Effector memory CD8-positive, alpha-beta T cell (primary cell): ENCODE data around the gene BARD1.
A peak's percentile ranks its signal among the peaks of the same experiment; 100 is the strongest.
"Not testable (repeated sequence)": the region's sequence is repeated elsewhere in the genome, so short reads cannot be mapped to it uniquely, and the experiment has no call there.

Experiments
- ATAC-seq: fragments of 150-1000 bp; cut with Tn5 transposase; replicated peaks from 2 replicates; pipeline ENCODE4 v1.10.0; 2021; ENCODE audit warnings: mild to moderate bottlenecking, moderate library complexity
- DNase-seq, 3 experiments: peaks; one replicate each; pipeline ENCODE4 v3.0.0; 2021
- H3K27ac Mint-ChIP-seq, 2 donors: one replicate each; pipeline ENCODE4 v1.8.0; 2022; ENCODE audit warnings: mild to moderate bottlenecking in 2 of 2, mixed read lengths in 2 of 2, moderate library complexity in 2 of 2
- H3K27me3 Mint-ChIP-seq, 2 donors: one replicate each; pipeline ENCODE4 v1.8.0; 2022; ENCODE audit warnings: mixed read lengths in 2 of 2
- H3K36me3 Mint-ChIP-seq: one replicate; pipeline ENCODE4 v1.8.0; 2022; ENCODE audit warnings: mild to moderate bottlenecking, moderate library complexity, mixed read lengths; ENCODE audit not compliant: insufficient read depth
- H3K4me1 Mint-ChIP-seq, 2 donors: one replicate each; pipeline ENCODE4 v1.8.0; 2022; ENCODE audit warnings: low read depth in 2 of 2, mixed read lengths in 2 of 2
- H3K4me3 Mint-ChIP-seq, 2 donors: one replicate each; pipeline ENCODE4 v1.8.0; 2022; ENCODE audit warnings: mild to moderate bottlenecking in 2 of 2, mixed read lengths in 2 of 2, moderate library complexity in 2 of 2
- H3K9me3 Mint-ChIP-seq, 2 donors: one replicate each; pipeline ENCODE4 v1.8.0; 2022; ENCODE audit warnings: mixed read lengths in 2 of 2

Gene BARD1

DNA sequence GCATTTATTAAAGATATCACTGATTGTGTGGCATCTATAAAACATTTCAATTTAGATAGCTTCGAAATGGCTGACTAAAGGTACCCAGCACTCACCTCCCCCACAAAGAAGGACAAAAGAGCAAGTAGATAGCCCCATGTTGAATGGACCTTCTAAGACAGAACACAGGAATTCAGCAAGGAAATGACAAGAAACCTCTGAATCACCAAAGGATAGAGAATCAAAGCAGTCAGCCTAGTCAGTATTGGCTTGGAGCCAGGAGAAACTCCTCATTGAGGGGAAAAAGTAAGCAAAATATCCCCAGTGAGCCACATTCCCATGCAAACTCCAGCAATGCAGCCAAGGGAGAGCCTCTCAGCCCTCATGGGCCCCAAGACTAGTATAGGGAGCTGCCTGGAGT, 113.7 kb downstream of the BARD1 start:
- H3K9me3 Mint-ChIP-seq, result peaks cover under 1 to 2% of the 10 kb centered on the region in 2 donors
- H3K27me3 Mint-ChIP-seq, result peaks cover 18% of the 10 kb centered on the region in 2 donors
- ATAC-seq (no peak), DNase-seq (no peak)
- H3K36me3 Mint-ChIP-seq, result no peaks in the 10 kb centered on the region
- no peak overlapping the region for H3K4me3 Mint-ChIP-seq
- H3K4me1 Mint-ChIP-seq, result no peaks in the 10 kb centered on the region
- no peak overlapping the region for H3K27ac Mint-ChIP-seq

DNA sequence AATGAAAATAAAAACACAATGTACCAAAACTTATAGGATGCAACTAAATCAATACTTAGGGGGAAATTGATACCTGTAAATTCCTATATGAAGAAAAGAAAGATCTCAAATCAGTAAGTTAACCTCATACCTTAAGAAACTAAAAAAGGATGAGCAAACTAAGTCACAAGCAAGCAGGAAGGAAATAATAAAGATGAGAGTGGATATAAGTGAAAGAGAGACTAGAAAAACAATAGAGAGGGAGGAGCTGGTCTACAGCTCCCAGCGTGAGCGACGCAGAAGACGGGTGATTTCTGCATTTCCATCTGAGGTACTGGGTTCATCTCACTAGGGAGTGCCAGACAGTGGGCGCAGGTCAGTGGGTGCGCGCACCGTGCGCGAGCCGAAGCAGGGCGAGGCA, 125.9 kb downstream of the BARD1 start:
- ATAC-seq, result peak; percentile 70
- H3K36me3 Mint-ChIP-seq, H3K27me3 Mint-ChIP-seq, DNase-seq, H3K4me1 Mint-ChIP-seq, H3K9me3 Mint-ChIP-seq: not testable (repeated sequence)
- Mint-ChIP-seq H3K4me3 (peak overlapping the region; percentile 64 to 85), H3K27ac (peak overlapping the region; percentile 53 to 78)

DNA sequence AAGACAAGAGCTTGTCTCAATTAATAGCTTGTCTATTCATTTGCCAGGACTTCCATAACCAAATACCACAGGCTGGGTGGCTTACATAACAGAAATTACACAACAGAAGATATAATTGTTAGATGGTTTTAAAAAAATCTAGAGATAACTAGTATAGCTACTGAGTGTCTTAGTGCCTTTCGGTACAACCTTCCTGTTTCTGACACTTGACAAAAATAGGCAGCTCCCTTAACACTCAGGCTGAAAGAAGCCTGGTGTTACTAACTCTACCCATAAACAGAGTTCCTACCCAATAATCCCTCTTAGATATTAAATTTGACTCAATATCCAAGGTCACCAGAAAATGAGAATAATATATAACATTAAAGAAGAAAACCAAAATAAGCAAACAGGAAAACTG, 129.7 kb downstream of the BARD1 start:
- Mint-ChIP-seq H3K9me3 (no peaks in the 10 kb centered on the region), H3K4me3 (peak overlapping the region in 1 of 2 donors; percentile 37)
- no peak for DNase-seq

DNA sequence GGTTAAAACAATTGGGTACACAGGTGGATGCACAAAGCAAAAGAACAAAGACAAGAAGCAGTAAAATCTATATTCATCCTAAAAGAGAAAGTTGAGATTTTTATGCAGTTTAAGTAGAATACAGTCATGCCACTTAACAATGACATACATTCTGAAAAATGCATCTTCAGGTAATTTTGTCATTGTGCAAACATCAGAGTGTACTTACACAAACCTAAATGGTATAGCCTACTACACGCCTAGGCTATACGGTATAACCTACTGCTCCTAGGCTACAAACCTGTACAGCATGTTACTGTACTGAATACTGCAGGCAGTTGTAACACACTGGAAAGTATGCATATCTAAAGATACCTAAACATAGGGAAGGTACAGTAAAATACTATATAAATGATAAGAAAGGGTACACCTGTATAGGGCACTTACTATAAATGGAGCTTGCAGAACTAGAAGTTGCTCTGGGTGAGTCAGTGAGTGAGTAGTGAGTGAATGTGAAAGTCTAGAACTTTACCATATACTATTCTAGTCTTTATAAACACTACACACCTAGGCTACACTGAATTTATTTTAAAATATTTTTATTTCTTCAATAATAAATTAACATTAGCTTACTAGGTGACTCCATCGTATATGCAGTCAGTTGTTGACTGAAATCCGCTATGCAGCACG, 132.9 kb downstream of the BARD1 start:
- no peaks in the 10 kb centered on the region for H3K36me3 Mint-ChIP-seq
- no peaks in the 10 kb centered on the region for H3K9me3 Mint-ChIP-seq
- H3K4me1 Mint-ChIP-seq, result no peaks in the 10 kb centered on the region
- ATAC-seq (no peak), DNase-seq (no peak)
- H3K4me3 Mint-ChIP-seq, result no peak overlapping the region
- no peaks in the 10 kb centered on the region for H3K27me3 Mint-ChIP-seq
- H3K27ac Mint-ChIP-seq, result no peak overlapping the region

More for the DNA sequence above, 129.7 kb downstream of the BARD1 start:
- ATAC-seq, result no peak
- Mint-ChIP-seq H3K4me1 (peaks cover 1 to 8% of the 10 kb centered on the region in 2 donors), H3K27ac (no peak overlapping the region), H3K36me3 (no peaks in the 10 kb centered on the region), H3K27me3 (peaks cover 0 to 7% of the 10 kb centered on the region in 2 donors)
